ENCODE results near the gene MYO16.
"Not testable (repeated sequence)": the region's sequence is repeated elsewhere in the genome, so short reads cannot be mapped to it uniquely, and the experiment has no call there.

MYO16 gene

GRCh38 chr13:109211616-109212015 is 582.2 kb downstream of the MYO16 start:
- peak; percentile 31 for DNase-seq

- DNase-seq: no peak
Observed at GRCh38 chr13:109212650-109213049, 583.2 kb downstream of the MYO16 start.

- DNase-seq: no peak
Observed at GRCh38 chr13:109213714-109214113, 584.3 kb downstream of the MYO16 start.

- DNase-seq: no peak
Observed at GRCh38 chr13:109214393-109214792, 585.0 kb downstream of the MYO16 start.

GRCh38 chr13:109215377-109215776 is 586.0 kb downstream of the MYO16 start:
- no peak for DNase-seq

- not testable (repeated sequence) for DNase-seq
Observed at GRCh38 chr13:109217510-109217909, 588.1 kb downstream of the MYO16 start.

- DNase-seq: no peak
Observed at GRCh38 chr13:109220631-109221030, 591.2 kb downstream of the MYO16 start.

GRCh38 chr13:109224033-109224432 is 594.6 kb downstream of the MYO16 start:
- no peak for DNase-seq

- no peak for DNase-seq
Observed at GRCh38 chr13:109226631-109227030, 597.2 kb downstream of the MYO16 start.

- peak; percentile 24 for DNase-seq
Observed at GRCh38 chr13:109227344-109227940, 598.0 kb downstream of the MYO16 start.

GRCh38 chr13:109228211-109228610 is 598.8 kb downstream of the MYO16 start:
- DNase-seq: no peak

GRCh38 chr13:109231888-109232287 is 602.5 kb downstream of the MYO16 start:
- DNase-seq: peak; percentile 77

GRCh38 chr13:109233293-109233692 is 603.9 kb downstream of the MYO16 start:
- no peak for DNase-seq

GRCh38 chr13:109235901-109236300 is 606.5 kb downstream of the MYO16 start:
- DNase-seq: no peak

GRCh38 chr13:109241160-109241559 is 611.7 kb downstream of the MYO16 start:
- peak; percentile 65 for DNase-seq

- DNase-seq: peak; percentile 98
Observed at GRCh38 chr13:109243311-109243951, 614.0 kb downstream of the MYO16 start.

- no peak for DNase-seq
Observed at GRCh38 chr13:109244566-109244965, 615.2 kb downstream of the MYO16 start.

GRCh38 chr13:109246001-109246400 is 616.6 kb downstream of the MYO16 start:
- DNase-seq: no peak

GRCh38 chr13:109249780-109250528 is 620.5 kb downstream of the MYO16 start:
- no peak for DNase-seq

- peak; percentile 64 for DNase-seq
Observed at GRCh38 chr13:109251956-109252355, 622.5 kb downstream of the MYO16 start.

- no peak for DNase-seq
Observed at GRCh38 chr13:109253316-109253715, 623.9 kb downstream of the MYO16 start.

GRCh38 chr13:109254274-109254673 is 624.9 kb downstream of the MYO16 start:
- no peak for DNase-seq

- peak; percentile 42 for DNase-seq
Observed at GRCh38 chr13:109255141-109255856, 625.9 kb downstream of the MYO16 start.
